Iris pigment epithelial cell (primary cell): ENCODE results near the gene SLC51A.
A peak's percentile ranks its signal among the peaks of the same experiment; 100 is the strongest.
"Not testable (repeated sequence)": the region's sequence is repeated elsewhere in the genome, so short reads cannot be mapped to it uniquely, and the experiment has no call there.

Source experiments
- DNase-seq: peaks from one replicate; pipeline ENCODE4 v3.0.0-alpha.2; 2011; ENCODE audit warnings: low read depth

SLC51A gene

GRCh38 chr3:196240424-196240823, 24.1 kb downstream of the SLC51A start:
- peak; percentile 21 for DNase-seq

DNA sequence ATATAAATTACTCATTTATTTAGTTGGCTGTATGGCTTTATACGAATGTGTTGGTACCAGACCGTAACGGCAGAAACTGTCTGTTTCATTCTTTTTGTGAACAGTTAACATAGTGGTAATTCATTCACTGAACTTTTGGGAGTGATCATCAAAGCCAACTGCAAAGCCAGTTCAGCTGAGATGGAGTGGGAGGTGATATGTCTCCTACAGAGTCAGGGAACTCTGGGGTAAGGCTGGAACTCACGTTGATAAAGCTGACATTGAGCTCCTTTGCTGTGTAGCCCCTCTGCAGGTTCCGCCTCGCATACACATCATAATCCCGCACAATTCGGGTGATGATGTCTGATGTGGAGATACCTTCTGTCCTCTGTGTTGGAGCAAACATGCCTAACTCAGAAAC, 25.4 kb downstream of the SLC51A start:
- no peak for DNase-seq

DNA sequence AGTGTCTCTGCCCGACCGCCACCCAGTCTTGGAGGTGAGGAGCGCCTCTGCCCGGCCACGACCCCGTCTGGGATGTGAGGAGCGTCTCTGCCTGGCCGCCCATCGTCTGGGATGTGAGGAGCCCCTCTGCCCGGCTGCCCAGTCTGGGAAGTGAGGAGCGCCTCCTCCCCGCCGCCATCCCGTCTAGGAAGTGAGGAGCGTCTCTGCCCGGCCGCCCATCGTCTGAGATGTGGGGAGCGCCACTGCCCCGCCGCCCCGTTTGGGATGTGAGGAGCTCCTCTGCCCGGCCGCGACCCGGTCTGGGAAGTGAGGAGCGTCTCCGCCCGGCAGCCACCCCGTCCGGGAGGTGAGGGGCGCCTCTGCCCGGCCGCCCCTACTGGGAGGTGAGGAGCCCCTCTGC, 27.8 kb downstream of the SLC51A start:
- DNase-seq: not testable (repeated sequence)

GRCh38 chr3:196246612-196247308, 30.4 kb downstream of the SLC51A start:
- peak; percentile 60 for DNase-seq

- no peak for DNase-seq
Observed at GRCh38 chr3:196251918-196252317, 35.6 kb downstream of the SLC51A start.

- DNase-seq: no peak
Observed at GRCh38 chr3:196254376-196255283, 38.3 kb downstream of the SLC51A start.

DNA sequence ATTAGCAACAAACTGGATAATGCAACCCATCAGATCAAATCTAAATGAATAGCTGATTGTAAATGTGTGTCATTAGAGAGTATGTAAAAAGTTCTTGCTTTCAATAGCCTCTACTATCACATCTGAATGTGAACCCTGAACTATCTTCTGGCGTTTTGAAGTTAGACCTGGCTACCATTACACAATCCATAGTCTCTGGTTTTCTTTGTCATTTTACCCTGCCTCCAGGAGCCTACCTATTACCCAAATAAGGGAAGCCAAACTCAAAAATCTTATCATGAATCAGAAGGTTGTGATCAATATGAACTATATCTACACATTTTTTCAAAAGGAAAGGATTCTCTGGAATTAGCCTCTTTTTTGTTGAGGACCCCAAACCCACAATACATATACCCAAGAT, 39.4 kb downstream of the SLC51A start:
- DNase-seq: no peak

GRCh38 chr3:196260784-196261183, 44.5 kb downstream of the SLC51A start:
- DNase-seq: no peak

GRCh38 chr3:196263819-196264218, 47.5 kb downstream of the SLC51A start:
- no peak for DNase-seq

DNA sequence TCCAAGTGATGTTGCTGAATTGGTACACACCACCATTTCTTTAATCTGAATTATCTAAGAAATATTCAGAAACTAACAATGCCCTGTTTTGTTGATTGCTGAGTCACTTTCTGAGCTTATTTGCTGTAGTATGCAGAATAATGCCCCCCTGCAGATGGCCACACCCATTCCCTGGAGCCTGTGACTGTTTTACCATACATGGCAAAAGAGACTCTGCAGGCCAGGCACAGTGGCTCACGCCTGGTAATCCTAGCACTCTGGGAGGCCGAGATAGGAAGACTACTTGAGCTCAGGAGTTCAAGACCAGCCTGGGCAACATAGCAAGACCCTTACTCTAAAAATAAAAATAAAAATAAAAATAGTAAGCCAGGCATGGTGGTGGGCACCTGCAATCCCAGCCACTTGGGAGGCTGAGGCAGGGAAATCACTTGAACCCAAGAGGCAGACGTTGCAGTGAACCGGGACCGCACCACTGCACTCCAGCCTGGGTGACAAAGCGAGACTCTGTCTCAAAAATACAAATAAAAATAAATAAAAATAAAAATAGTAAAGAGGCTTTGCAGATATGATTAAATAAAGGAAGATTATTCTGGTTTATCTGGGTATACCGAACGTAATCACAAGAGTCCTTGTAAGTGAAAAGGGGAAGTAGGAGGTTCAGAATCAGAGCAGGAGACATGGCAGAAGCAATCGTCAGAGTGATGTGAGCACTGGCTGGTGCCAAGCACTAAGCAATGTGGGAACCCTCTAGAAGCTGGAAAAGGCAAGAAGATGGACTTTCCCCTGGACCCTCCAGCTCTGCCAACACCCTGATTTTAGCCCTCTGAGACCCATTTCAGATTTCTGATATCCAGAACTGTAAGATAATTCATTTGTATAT, 52.2 kb downstream of the SLC51A start:
- DNase-seq: peak; percentile 81

- no peak for DNase-seq
Observed at GRCh38 chr3:196270499-196270898, 54.2 kb downstream of the SLC51A start.

GRCh38 chr3:196272826-196273225, 56.5 kb downstream of the SLC51A start:
- DNase-seq: no peak

GRCh38 chr3:196273655-196274054, 57.3 kb downstream of the SLC51A start:
- no peak for DNase-seq

- peak; percentile 70 for DNase-seq
Observed at GRCh38 chr3:196274585-196274984, 58.3 kb downstream of the SLC51A start.

DNA sequence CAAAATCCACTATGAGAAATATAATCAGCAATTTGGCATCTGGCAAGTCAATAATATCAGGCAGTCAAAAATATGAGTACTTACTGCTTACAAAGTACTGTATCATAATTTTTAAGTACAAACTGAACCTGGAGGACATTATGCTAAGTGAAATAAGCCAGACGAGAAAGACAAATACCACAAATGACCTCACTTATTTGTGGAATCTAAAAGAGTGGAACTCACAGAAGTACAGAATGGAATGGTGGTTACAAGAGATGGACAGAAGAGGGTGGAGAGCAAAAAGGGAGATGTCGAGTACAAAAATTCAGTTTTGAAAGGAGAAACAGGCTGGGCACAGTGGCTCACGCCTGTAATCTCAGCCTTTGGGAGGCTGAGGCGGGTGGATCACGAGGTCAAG, 58.8 kb downstream of the SLC51A start:
- peak; percentile 36 for DNase-seq

DNA sequence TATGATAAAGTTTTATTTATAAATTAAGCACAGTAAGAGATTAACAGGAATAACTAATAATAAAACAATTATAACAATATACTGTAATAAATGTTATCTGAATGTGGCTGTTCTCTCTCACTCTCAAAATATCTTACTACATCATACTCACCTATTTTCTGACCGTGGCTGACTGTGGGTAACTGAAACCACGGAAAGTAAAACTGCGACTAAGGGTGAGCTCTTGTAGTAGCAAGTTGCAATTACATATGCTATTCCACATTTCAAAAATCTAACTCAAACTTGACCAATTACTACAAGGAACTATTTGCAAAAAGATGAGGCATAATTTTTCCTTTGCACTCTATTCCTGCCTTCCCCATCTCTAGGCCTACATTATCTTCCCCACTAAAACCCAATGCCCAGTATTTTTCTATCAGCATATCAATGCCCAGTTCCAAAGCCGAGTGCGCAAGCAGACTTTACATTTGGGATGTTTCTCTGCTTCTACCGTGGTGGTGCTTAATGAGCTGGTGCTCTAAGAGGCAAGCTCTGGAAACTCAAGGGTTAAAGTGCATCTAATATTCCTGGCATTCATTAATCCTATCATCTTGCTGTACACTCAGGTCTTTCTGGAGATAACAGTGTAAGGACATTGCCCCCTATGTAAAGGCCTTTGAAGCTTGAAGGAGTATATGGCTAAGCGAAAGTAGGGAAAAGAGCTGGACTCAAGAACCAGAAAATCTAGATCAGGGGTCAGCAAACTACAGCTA, 64.5 kb downstream of the SLC51A start:
- no peak for DNase-seq

GRCh38 chr3:196281962-196282361, 65.6 kb downstream of the SLC51A start:
- DNase-seq: no peak
